Neural progenitor cell (in vitro differentiated cells): ENCODE measurements around the gene LRP2. TPM values are rescaled to one million over a fixed set of nuclear protein-coding genes. Genes with fewer than 3 reads are reported as not detected.

Experiments used
- DNase-seq: peaks from one replicate; pipeline ENCODE4 v3.0.0-alpha.2; 2016; ENCODE audit warnings: low spot score
- H2AFZ ChIP-seq: fragments of 200-600 bp; sonication (generic); replicated peaks from 2 replicates; pipeline ENCODE4 v1.6.1; 2016; ENCODE audit warnings: antibody characterized with exemption
- H3F3A ChIP-seq: fragments of 200-600 bp; sonication (generic); 2 replicates; pipeline ENCODE4 v1.6.1; 2016; ENCODE audit warnings: antibody characterized with exemption, low read depth
- H3K27ac ChIP-seq: fragments of 200-600 bp; sonication (generic); 2 replicates; pipeline ENCODE4 v1.5.1; 2016; ENCODE audit warnings: mild to moderate bottlenecking
- H3K27me3 ChIP-seq: fragments of 200-600 bp; sonication (generic); 2 replicates; pipeline ENCODE4 v1.6.1; 2016; ENCODE audit warnings: mild to moderate bottlenecking, moderate library complexity
- H3K36me3 ChIP-seq: fragments of 200-600 bp; sonication (generic); 2 replicates; pipeline ENCODE4 v1.5.1; 2016
- H3K4me1 ChIP-seq: fragments of 200-600 bp; sonication (generic); 2 replicates; pipeline ENCODE4 v1.6.1; 2016; ENCODE audit warnings: mixed run types
- H3K4me2 ChIP-seq: fragments of 200-600 bp; sonication (generic); 2 replicates; pipeline ENCODE4 v1.6.1; 2016
- H3K4me3 ChIP-seq: fragments of 200-600 bp; sonication (generic); 2 replicates; pipeline ENCODE4 v1.5.1; 2016
- H3K79me2 ChIP-seq: fragments of 200-600 bp; sonication (generic); 2 replicates; pipeline ENCODE4 v1.6.1; 2016; ENCODE audit warnings: low read depth
- H3K9ac ChIP-seq: fragments of 200-600 bp; sonication (generic); 2 replicates; pipeline ENCODE4 v1.6.1; 2016
- H3K9me3 ChIP-seq: fragments of 200-600 bp; sonication (generic); 2 replicates; pipeline ENCODE4 v1.5.1; 2016; ENCODE audit warnings: low read depth
- H4K20me1 ChIP-seq: fragments of 200-600 bp; sonication (generic); 2 replicates; pipeline ENCODE4 v1.6.1; 2016; ENCODE audit warnings: low read depth
- H3K27ac Mint-ChIP-seq: 3 replicates; pipeline ENCODE4 v1.8.0; 2021; ENCODE audit warnings: mixed read lengths
- H3K27me3 Mint-ChIP-seq: 2 replicates; pipeline ENCODE4 v1.8.0; 2022; ENCODE audit warnings: low read depth, mild to moderate bottlenecking, inconsistent platforms, moderate library complexity, mixed read lengths; ENCODE audit not compliant: insufficient read depth
- H3K36me3 Mint-ChIP-seq: 3 replicates; pipeline ENCODE4 v1.8.0; 2021; ENCODE audit warnings: mixed read lengths
- H3K4me1 Mint-ChIP-seq: 3 replicates; pipeline ENCODE4 v1.8.0; 2021; ENCODE audit warnings: mixed read lengths
- H3K4me3 Mint-ChIP-seq: 3 replicates; pipeline ENCODE4 v1.8.0; 2021; ENCODE audit warnings: mild to moderate bottlenecking, moderate library complexity, mixed read lengths
- H3K9me3 Mint-ChIP-seq: 3 replicates; pipeline ENCODE4 v1.8.0; 2020; ENCODE audit warnings: mixed read lengths
- EZH2 ChIP-seq: fragments of 200-600 bp; sonication (generic); IDR thresholded peaks from 2 replicates; pipeline ENCODE4 v1.6.1; 2017; ENCODE audit warnings: antibody characterized with exemption, mild to moderate bottlenecking, moderate library complexity
- EZH2phosphoT487 ChIP-seq: fragments of 200-600 bp; sonication (generic); IDR thresholded peaks from 2 replicates; pipeline ENCODE4 v1.6.1; 2017; ENCODE audit warnings: antibody characterized with exemption
- total RNA-seq: library from RNA; depleted of rRNA; stranded (reverse); fragments of >200 nt; gene quantifications from 2 replicates; pipeline ENCODE4 v1.2.3, GENCODE V29; 2015; ENCODE audit warnings: low replicate concordance
- TF ChIP-seq, protein P1 (sequence below): fragments of 200-600 bp; sonication (generic); IDR thresholded peaks from 2 replicates; pipeline ENCODE4 v1.5.1; 2017; ENCODE audit warnings: antibody characterized with exemption, mild to moderate bottlenecking

The LRP2 gene
- total RNA-seq, 1 donor from 2014 or later = 143 TPM

GRCh38 chr2:169258045-169258601, 104.2 kb downstream of the LRP2 start:
- no peak overlapping the region for H2AFZ ChIP-seq
- no peak overlapping the region for H3K9ac ChIP-seq
- no peaks in the 10 kb centered on the region for H4K20me1 ChIP-seq
- TF ChIP-seq EZH2 = no peak
- TF ChIP-seq, protein P1, sequence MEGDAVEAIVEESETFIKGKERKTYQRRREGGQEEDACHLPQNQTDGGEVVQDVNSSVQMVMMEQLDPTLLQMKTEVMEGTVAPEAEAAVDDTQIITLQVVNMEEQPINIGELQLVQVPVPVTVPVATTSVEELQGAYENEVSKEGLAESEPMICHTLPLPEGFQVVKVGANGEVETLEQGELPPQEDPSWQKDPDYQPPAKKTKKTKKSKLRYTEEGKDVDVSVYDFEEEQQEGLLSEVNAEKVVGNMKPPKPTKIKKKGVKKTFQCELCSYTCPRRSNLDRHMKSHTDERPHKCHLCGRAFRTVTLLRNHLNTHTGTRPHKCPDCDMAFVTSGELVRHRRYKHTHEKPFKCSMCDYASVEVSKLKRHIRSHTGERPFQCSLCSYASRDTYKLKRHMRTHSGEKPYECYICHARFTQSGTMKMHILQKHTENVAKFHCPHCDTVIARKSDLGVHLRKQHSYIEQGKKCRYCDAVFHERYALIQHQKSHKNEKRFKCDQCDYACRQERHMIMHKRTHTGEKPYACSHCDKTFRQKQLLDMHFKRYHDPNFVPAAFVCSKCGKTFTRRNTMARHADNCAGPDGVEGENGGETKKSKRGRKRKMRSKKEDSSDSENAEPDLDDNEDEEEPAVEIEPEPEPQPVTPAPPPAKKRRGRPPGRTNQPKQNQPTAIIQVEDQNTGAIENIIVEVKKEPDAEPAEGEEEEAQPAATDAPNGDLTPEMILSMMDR = no peak
- no peak for TF ChIP-seq EZH2phosphoT487
- no peaks in the 10 kb centered on the region for H3K4me1 ChIP-seq
- H3K9me3 ChIP-seq = no peaks in the 10 kb centered on the region
- DNase-seq = no peak
- H3K27me3 ChIP-seq = no peaks in the 10 kb centered on the region
- peaks cover 41% of the 10 kb centered on the region for H3K36me3 ChIP-seq
- peaks cover 2% of the 10 kb centered on the region for H3K27me3 Mint-ChIP-seq
- H3K4me1 Mint-ChIP-seq = no peaks in the 10 kb centered on the region
- no peak overlapping the region for H3K27ac Mint-ChIP-seq
- H3K79me2 ChIP-seq = peaks cover 6% of the 10 kb centered on the region
- no peak overlapping the region for H3K4me3 Mint-ChIP-seq
- no peak overlapping the region for H3K27ac ChIP-seq
- H3K36me3 Mint-ChIP-seq = peaks cover 13% of the 10 kb centered on the region
- H3K4me2 ChIP-seq = no peak overlapping the region
- H3K4me3 ChIP-seq = no peak overlapping the region
- H3K9me3 Mint-ChIP-seq = no peaks in the 10 kb centered on the region
- H3F3A ChIP-seq = no peaks in the 10 kb centered on the region

- Histone ChIP-seq H3K79me2 (no peaks in the 10 kb centered on the region), H2AFZ (no peak overlapping the region), H3K4me1 (no peaks in the 10 kb centered on the region), H3F3A (no peaks in the 10 kb centered on the region), H3K27me3 (no peaks in the 10 kb centered on the region), H3K4me3 (no peak overlapping the region), H3K9me3 (no peaks in the 10 kb centered on the region), H3K4me2 (no peak overlapping the region), H3K27ac (no peak overlapping the region), H4K20me1 (no peaks in the 10 kb centered on the region), H3K36me3 (peaks cover 38% of the 10 kb centered on the region), H3K9ac (no peak overlapping the region)
- Mint-ChIP-seq H3K4me3 (no peak overlapping the region), H3K27me3 (no peaks in the 10 kb centered on the region), H3K4me1 (no peaks in the 10 kb centered on the region), H3K36me3 (peaks cover 10% of the 10 kb centered on the region), H3K9me3 (no peaks in the 10 kb centered on the region), H3K27ac (no peak overlapping the region)
- TF ChIP-seq EZH2phosphoT487 (no peak), EZH2 (no peak)
- TF ChIP-seq, protein P1 = no peak
- DNase-seq = no peak
Measured at GRCh38 chr2:169254774-169255173, 107.6 kb downstream of the LRP2 start.

DNA sequence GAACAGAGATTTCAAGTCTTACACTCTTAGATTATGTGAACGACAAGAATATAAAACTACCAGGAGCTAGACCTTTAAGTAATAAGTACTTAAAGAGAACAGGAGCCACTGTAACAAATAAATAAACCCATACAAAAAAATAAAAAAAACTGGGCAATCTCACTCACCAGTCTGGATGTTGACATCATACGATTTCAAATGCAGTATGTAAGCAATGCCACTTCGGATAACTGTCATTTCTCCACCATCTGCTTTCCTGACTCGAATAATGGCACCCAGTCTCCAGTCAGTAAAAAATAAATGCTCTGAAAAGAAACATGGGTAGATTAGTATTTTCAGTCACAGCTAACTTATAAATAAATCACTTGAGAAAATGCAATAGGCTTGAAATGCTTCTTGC, 115.1 kb downstream of the LRP2 start:
- no peaks in the 10 kb centered on the region for H3K9me3 ChIP-seq
- Mint-ChIP-seq H3K27me3 (no peaks in the 10 kb centered on the region), H3K27ac (no peak overlapping the region), H3K9me3 (no peaks in the 10 kb centered on the region), H3K4me1 (peaks cover 5% of the 10 kb centered on the region), H3K4me3 (no peak overlapping the region), H3K36me3 (peaks cover 26% of the 10 kb centered on the region)
- DNase-seq = no peak
- TF ChIP-seq, protein P1 = no peak
- TF ChIP-seq EZH2phosphoT487 (no peak), EZH2 (no peak)
- H3K27ac ChIP-seq = no peak overlapping the region
- H3K4me3 ChIP-seq = no peak overlapping the region
- H3K9ac ChIP-seq = no peak overlapping the region
- H3K27me3 ChIP-seq = no peaks in the 10 kb centered on the region
- no peak overlapping the region for H2AFZ ChIP-seq
- no peaks in the 10 kb centered on the region for H3K4me1 ChIP-seq
- no peak overlapping the region for H3K4me2 ChIP-seq
- H3F3A ChIP-seq = no peaks in the 10 kb centered on the region
- no peaks in the 10 kb centered on the region for H3K79me2 ChIP-seq
- H3K36me3 ChIP-seq = peaks cover 26% of the 10 kb centered on the region
- no peaks in the 10 kb centered on the region for H4K20me1 ChIP-seq
